HG03060 (cell line): ENCODE measurements around the gene S100A12.

ENCODE experiments used
- ATAC-seq: cut with Tn5 transposase; IDR thresholded peaks from one replicate; pipeline ENCODE4 v1.9.1; 2021; ENCODE audit warnings: low read depth, moderate number of reproducible peaks; ENCODE audit not compliant: unreplicated experiment

The S100A12 gene

DNA sequence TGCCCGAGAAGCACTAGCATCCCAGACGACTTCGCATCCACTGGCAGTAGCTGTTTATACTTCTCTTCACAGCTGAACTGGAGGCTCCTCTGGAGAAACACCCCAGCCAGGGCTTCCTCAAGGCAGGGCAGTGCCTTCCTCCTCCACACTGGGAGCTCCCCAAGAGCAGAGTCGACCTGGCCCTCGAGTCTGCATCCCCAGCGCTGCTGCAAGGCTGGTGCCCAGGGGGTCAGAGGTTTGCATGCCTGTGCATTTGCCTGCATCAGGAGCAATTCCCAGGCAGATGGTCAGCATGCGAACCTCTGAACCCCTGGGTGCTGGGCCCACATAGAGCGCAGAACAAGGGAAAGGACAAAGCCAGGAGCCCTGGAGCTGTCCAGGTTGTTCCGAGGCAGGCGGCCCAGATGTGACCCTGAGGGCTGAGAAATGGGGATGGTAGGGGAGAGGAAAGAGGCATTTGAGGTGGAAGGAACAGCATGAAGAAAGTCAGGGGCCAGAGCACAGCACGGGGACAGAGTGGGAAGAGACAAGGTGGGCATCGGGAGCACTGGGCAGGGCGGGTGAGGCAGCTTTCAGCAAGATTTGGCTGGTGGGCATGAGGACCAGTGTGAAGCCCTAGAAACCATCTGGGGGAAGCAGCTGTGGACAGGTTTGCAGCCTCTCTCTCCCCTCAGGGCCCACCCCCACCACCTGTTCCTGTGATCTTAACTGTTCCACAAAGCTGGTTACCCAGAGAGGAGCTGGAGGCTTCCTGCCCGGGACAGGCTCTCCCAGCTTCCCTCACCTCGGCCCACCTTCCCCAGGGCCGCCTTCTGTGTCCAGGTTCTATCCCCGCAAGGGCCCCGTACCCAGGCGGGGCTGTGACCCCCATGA lies 21.9 kb upstream of the S100A12 start:
- ATAC-seq, result no peak

DNA sequence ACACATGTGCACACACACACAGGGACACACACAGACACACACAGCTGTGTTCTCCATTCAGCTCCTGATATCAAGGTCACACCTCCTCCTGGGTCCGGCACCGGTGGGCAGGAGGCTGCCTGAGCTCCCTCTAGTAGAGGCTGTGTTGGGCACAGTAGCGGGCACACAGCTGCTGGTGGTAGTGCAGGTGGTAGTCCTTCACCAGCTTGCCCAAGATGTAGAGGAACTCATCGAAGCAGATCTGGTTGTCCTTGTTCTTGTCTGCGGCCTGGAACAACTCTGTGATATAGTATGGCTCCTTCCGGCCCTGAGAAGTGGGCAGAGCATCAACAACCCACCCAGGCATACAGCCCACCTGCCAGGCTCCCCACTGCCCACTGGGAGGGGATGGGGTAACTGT lies 21.0 kb upstream of the S100A12 start:
- ATAC-seq, result no peak

- ATAC-seq, result no peak
Measured at GRCh38 chr1:153395776-153396175, 20.4 kb upstream of the S100A12 start.

- no peak for ATAC-seq
Measured at GRCh38 chr1:153395136-153395685, 19.8 kb upstream of the S100A12 start.

DNA sequence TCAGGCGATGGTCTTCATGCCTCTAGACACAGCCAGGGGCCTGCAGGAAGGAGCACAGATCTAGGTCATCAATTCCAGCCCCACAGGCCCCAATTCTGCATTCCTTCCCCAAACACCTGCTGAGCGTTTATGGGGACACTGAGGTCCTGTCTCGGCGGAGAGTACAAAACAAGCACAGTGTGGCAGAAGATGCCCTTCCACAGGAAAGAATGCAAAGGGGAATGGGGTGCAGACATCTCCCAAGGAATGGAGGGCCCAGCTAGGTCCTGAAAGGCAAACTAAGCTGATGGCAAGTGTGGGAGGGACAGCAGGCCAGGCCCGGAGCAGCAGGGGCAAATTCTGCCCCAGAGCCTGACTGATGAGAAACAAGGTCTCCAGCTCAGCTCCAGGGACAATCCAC lies 19.0 kb upstream of the S100A12 start:
- no peak for ATAC-seq

DNA sequence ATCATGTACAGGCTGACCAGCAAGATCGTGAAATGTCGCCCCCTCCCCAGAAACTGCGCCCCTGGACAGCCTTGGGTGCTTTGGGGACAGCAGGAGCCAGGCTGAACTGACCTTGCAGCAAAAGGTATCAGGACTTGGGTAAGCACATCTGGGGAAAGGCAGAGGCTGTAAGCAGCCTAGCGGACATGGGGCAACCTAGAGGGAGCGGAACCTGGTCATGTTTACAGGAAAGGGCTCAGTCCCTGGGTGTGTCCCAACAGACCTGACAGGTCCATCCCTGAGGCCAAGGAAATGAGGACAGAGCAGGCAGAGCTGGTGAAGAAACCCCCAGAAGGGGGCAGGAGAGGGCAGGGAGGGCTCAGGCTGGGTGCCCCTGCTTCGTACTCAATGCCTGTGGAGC lies 18.5 kb upstream of the S100A12 start:
- ATAC-seq, result no peak

GRCh38 chr1:153392822-153393221 lies 17.4 kb upstream of the S100A12 start:
- ATAC-seq, result no peak

- no peak for ATAC-seq
Measured at GRCh38 chr1:153392258-153392657, 16.8 kb upstream of the S100A12 start.

GRCh38 chr1:153390938-153391710 lies 15.7 kb upstream of the S100A12 start, which contains the start of gene S100A8:
Gene S100A8 (minus strand): TSS chr1:153391073. CDS start chr1:153390535, 538 bp downstream.
- ATAC-seq, result no peak

DNA sequence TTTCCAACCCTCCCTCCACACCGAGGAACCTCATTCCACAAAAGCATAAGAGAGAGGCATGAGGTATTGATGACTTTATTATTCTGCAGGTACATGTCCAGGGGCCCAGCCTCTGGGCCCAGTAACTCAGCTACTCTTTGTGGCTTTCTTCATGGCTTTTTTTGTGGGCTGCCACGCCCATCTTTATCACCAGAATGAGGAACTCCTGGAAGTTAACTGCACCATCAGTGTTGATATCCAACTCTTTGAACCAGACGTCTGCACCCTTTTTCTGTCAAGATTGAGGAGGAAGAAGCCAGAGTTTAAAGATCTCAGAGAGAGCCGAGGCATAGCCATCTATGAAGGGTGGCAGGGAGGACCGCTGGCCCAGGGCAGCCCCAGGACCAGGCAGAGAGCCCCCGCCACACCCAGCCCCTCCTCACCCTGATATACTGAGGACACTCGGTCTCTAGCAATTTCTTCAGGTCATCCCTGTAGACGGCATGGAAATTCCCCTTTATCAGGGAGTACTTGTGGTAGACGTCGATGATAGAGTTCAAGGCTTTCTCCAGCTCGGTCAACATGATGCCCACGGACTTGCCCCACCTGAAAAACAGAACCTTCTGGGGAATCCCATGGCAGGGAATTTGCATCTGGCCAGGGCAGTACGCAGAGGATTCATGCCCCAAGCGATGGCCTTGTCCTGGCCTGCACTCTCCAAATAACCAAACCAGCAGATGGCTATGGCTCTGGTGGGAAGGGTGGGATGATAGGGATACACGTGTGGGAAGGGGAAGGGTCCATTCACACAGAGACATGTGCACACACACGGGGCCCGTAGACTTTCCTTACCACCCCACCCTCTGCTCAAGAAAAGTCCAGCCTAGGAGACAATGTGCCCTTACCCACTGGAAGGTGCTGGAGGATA lies 14.8 kb upstream of the S100A12 start:
- no peak for ATAC-seq

DNA sequence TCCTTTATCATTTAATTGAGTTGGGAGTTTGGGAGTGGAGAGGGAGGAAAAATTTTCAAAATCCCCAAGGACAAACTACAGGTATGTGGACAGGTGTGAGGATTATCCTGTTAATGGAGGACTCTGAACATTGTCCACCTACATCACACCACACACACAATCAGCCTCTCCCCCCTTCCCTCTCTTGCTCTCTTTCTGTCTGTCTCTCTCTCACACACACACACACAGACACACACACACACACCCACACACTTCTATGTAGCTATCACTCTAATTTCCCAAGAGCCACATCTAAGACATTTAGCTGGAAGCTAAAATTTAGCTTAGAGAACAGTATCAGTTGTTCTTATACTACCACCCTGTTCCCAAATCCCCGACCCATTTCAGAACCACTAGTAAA lies 14.0 kb upstream of the S100A12 start:
- ATAC-seq, result no peak

DNA sequence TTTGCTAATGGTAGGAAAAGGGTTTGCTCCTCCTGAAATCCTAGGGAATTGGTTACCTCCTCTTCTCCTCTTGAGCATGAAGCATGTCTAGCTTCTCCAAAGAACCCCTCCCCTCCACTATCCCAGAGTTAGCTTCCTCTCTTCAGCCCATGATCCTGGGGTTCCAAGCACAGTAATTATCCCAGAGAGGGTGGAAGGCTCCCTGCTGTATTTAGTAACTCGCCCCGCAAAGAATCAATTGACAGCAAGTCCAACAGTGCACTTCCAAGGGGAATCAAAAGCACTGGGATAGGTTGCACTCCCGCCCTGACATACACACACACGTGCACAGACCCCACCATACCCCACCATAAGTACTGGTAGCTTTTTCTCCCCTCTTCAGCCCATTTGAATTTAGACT lies 12.4 kb upstream of the S100A12 start:
- ATAC-seq, result no peak

DNA sequence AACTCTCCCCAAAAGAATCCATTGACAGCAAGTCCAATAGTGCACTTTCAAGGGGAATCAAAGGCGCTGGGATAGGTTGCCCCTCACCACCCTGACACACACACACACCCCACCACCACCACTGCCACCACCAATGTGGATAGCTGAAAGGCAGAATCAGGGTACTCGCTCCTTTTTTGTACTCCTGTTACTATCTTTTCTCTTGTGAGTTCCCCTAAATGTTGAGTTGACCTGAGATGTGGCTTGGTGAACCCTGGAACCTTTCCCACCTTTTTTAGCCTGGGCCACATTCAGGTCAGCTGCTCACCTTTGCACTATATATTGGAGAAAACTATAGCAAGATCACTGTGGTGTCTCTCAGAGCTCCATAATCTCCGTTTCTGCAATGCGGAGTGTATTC lies 11.6 kb upstream of the S100A12 start:
- ATAC-seq, result no peak

DNA sequence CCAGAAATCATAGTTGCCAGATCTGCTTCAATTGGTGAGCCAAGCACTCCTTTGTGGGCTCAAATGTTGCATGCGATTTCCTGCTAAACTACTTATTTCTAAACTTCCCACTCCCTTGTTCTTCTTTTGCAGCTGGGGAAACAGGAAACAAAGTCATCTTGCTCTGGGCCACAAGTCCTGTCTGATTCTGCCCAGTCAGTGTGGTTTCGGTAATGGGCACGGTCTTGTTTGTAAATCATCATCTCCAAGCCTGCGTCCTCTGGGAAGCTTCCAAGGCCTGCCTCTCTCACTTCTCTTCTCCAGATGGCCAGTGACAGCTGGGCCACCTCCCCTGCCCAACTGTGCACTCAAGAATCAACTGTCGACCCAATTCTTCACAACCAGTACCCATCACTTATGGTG lies 11.1 kb upstream of the S100A12 start:
- no peak for ATAC-seq

DNA sequence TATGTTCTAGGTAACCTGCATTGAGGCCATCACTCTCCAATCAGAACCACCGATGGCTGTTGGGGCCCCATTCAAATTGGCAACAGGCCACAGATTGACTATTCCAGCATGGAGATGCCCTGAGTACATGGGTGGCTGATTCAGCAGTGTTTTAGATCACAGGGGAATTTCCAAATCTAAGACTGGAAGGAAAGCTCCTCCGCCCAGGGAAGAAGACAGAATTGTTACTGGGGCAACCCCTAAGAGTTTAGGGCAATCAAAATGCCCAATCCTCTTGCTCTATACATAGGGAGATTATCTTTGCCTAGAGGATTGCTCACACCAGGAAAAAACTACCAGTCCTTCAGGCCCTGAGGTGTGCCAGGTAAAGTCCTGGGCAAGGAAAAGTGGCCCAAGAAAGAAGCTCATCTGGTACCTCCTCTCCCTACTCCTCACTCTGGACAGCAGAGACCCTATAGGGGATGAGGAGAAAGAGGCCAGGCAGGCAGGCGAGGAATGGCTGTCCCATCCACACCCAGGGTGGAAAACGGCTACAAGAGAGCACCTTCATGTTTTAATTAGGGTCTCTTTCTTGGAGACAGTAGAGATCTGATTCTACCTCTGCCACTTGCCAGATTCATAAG lies 9.6 kb upstream of the S100A12 start:
- no peak for ATAC-seq

DNA sequence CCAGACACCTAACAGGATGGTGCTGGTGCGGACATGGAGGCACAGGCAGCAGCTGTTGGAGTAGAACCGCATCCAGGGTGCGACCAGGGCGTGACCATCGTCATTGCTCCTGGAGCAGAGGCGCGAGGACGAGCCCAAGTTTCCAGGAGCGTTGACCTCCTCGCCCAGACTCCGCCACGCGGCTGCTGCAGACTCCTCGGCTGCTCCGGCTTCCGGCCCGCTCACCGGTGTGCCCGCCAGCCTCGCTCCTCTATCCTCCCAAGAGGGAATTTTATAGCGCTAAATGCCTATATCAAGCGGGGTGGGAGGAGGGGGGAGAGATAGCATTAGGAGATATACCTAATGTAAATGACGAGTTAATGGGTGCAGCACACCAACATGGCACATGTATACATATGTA lies 5.3 kb upstream of the S100A12 start:
- ATAC-seq, result no peak

DNA sequence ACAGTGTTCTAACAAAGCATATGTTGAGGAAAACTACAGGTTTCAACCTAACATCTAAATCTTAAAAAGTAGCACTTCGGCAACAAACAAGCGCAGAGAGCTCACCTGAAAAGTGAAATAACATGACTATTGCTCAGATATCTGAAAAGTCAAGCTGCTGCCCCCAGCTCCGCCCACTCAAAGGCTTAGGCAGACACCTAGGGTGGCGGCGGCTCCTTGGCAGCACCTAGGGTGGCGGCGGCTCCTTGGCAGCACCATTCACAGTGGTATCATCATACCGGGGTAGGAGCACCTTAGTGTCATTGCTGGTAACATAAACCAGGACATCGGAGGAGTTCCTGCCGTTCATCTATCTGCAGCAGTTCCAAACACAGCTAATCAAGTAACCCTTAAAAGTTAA lies 4.2 kb upstream of the S100A12 start:
- no peak for ATAC-seq

DNA sequence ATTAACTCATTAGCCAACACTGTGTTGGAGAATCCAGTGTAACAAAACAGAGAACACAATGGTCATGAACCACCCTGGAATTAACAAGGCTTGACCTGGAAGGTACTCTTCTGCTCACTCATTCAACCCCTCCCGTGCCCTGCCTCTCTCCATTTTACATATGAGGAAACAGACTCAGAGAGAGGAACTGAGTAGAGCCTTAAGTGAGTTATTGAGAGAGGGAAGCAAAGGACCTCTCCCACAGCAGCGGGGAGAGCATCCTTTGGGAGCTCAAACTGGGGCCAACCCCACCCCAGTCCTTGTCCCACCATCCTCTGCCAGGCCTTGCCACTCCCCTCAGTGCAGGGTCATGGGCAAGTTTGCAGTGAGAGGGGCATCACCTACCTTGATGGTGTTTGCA lies 1.4 kb downstream of the S100A12 start:
- no peak for ATAC-seq

DNA sequence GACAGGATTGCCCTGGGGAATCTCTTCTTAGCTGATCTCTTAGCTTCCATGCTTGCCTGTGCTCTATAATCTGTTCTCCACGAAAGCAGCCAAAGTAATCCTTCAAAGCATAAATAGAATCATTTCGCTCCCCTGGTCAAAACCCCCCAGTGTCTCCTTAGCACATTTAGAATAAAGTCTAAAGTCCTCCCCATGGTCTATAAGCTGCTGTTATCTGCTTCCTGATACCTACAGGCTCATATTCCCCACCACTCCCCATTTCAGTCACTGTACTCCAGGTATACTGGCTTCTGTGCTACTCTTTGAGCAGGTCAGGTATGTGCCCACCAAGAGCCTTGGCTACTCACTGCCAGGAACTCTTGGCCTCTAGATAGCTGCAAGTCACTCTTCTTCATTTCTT lies 2.9 kb downstream of the S100A12 start:
- ATAC-seq, result no peak

GRCh38 chr1:153371231-153371630 lies 4.2 kb downstream of the S100A12 start:
- ATAC-seq, result no peak
